ENCODE measurements around the gene NOL3.
"Not testable (repeated sequence)": the region's sequence is repeated elsewhere in the genome, so short reads cannot be mapped to it uniquely, and the experiment has no call there.

The NOL3 gene

DNA sequence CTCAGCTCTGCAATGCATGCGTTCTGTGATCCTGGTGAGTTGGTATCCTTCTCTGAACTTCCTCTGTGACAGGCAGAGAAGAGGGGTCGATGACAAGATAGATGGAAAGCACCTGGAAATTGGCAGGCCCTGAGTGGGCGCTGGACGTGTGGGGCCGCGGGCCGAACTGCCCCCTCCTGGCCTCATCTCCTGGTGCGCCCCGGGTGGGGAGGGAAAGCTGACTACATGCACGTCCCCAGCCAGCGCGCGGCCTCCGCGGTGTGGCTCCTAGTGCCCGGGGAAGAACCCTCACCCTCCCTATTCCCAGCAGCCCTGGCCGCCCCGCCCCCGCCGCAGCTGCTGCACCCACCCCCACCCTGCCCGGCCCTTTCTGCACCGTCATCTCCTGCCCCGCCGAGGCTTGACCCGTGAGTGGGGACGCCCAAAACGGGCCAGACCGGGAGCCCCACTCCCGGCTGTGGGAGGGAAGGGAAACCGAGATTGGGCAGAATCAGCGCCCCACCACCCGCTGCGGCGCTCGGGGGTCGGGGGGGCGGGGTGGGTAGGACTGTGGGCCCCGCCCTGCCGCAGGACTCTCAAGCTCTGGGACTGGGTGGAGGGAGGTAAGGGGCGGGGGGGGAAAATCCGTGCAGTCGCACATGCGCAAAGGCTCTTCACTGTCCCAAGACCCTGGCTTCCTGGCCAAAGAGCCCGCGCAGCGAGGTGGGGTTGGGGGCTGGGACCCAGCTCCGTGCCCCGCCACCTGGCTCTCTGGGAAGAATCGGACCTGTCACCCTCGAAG is at the start of gene NOL3:
TSS of gene NOL3 (plus strand) at position 371 of the 781 bp plus-strand sequence.
- Histone ChIP-seq H3K4me3 (IDR thresholded peaks at IDR 0.05; ENCODE audit: insufficient read depth, low read depth, low read length) (no peak within 1 kb of the TSS), H3K36me3 (ENCODE audit: insufficient read depth) (no peaks in the 10 kb centered on the region), H3K4me1 (ENCODE audit: low read depth, poor library complexity, severe bottlenecking) (peaks cover 81% of the 10 kb centered on the region), H3K27me3 (ENCODE audit: insufficient read depth, low read depth) (no peaks in the 10 kb centered on the region), H4K20me1 (ENCODE audit: insufficient read depth) (no peaks in the 10 kb centered on the region), H3K79me2 (ENCODE audit: insufficient read depth, low read depth) (no peaks in the 10 kb centered on the region), H3K9ac (peak within 1 kb of the TSS; percentile 67), H3K4me2 (peak within 1 kb of the TSS; percentile 91), H2AFZ (ENCODE audit: low read depth) (peak within 1 kb of the TSS; percentile 84), H3K27ac (peak within 1 kb of the TSS; percentile 78)
- TF ChIP-seq, protein P1, sequence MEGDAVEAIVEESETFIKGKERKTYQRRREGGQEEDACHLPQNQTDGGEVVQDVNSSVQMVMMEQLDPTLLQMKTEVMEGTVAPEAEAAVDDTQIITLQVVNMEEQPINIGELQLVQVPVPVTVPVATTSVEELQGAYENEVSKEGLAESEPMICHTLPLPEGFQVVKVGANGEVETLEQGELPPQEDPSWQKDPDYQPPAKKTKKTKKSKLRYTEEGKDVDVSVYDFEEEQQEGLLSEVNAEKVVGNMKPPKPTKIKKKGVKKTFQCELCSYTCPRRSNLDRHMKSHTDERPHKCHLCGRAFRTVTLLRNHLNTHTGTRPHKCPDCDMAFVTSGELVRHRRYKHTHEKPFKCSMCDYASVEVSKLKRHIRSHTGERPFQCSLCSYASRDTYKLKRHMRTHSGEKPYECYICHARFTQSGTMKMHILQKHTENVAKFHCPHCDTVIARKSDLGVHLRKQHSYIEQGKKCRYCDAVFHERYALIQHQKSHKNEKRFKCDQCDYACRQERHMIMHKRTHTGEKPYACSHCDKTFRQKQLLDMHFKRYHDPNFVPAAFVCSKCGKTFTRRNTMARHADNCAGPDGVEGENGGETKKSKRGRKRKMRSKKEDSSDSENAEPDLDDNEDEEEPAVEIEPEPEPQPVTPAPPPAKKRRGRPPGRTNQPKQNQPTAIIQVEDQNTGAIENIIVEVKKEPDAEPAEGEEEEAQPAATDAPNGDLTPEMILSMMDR (conservative IDR thresholded peaks at IDR 0.05; ENCODE audit: low read depth, low read length): no peak

GRCh38 chr16:67122799-67123198 is 47.5 kb upstream of the NOL3 start:
- not testable (repeated sequence) for H3K4me3 ChIP-seq (IDR thresholded peaks at IDR 0.05; ENCODE audit: insufficient read depth, low read depth, low read length); H2AFZ ChIP-seq (ENCODE audit: low read depth); H3K9ac ChIP-seq; H3K36me3 ChIP-seq (ENCODE audit: insufficient read depth); H3K4me2 ChIP-seq; H3K27me3 ChIP-seq (ENCODE audit: insufficient read depth, low read depth); H3K79me2 ChIP-seq (ENCODE audit: insufficient read depth, low read depth); H4K20me1 ChIP-seq (ENCODE audit: insufficient read depth); H3K27ac ChIP-seq
- H3K4me1 ChIP-seq (ENCODE audit: low read depth, poor library complexity, severe bottlenecking): peaks cover 11% of the 10 kb centered on the region

- Histone ChIP-seq H3K36me3 (ENCODE audit: insufficient read depth) (no peaks in the 10 kb centered on the region; the same call in 1 of the 2 replicates), H3K27ac (no peak overlapping the region), H3K4me1 (ENCODE audit: low read depth, poor library complexity, severe bottlenecking) (no peaks in the 10 kb centered on the region), H3K4me3 (IDR thresholded peaks at IDR 0.05; ENCODE audit: insufficient read depth, low read depth, low read length) (no peak overlapping the region), H3K27me3 (ENCODE audit: insufficient read depth, low read depth) (no peaks in the 10 kb centered on the region), H2AFZ (ENCODE audit: low read depth) (no peak overlapping the region), H3K79me2 (ENCODE audit: insufficient read depth, low read depth) (no peaks in the 10 kb centered on the region; the same call in 1 of the 2 replicates), H3K4me2 (no peak overlapping the region), H3K9ac (no peak overlapping the region), H4K20me1 (ENCODE audit: insufficient read depth) (no peaks in the 10 kb centered on the region)
- TF ChIP-seq, protein P1 (conservative IDR thresholded peaks at IDR 0.05; ENCODE audit: low read depth, low read length): no peak
Measured at GRCh38 chr16:67128417-67128816, 41.9 kb upstream of the NOL3 start.

GRCh38 chr16:67128887-67129286 is 41.5 kb upstream of the NOL3 start:
- no peak overlapping the region for H3K27ac ChIP-seq
- H2AFZ ChIP-seq (ENCODE audit: low read depth): no peak overlapping the region
- no peaks in the 10 kb centered on the region for H3K27me3 ChIP-seq (ENCODE audit: insufficient read depth, low read depth)
- no peak overlapping the region for H3K9ac ChIP-seq
- H3K36me3 ChIP-seq (ENCODE audit: insufficient read depth): no peaks in the 10 kb centered on the region; the same call in 1 of the 2 replicates
- H3K4me1 ChIP-seq (ENCODE audit: low read depth, poor library complexity, severe bottlenecking): no peaks in the 10 kb centered on the region
- no peak overlapping the region for H3K4me3 ChIP-seq (IDR thresholded peaks at IDR 0.05; ENCODE audit: insufficient read depth, low read depth, low read length)
- H3K79me2 ChIP-seq (ENCODE audit: insufficient read depth, low read depth): no peaks in the 10 kb centered on the region; the same call in 1 of the 2 replicates
- no peaks in the 10 kb centered on the region for H4K20me1 ChIP-seq (ENCODE audit: insufficient read depth)
- TF ChIP-seq, protein P1 (conservative IDR thresholded peaks at IDR 0.05; ENCODE audit: low read depth, low read length): no peak
- H3K4me2 ChIP-seq: no peak overlapping the region

GRCh38 chr16:67129422-67129821 is 40.9 kb upstream of the NOL3 start:
- TF ChIP-seq, protein P1 (conservative IDR thresholded peaks at IDR 0.05; ENCODE audit: low read depth, low read length): no peak
- no peaks in the 10 kb centered on the region for H3K27me3 ChIP-seq (ENCODE audit: insufficient read depth, low read depth)
- no peak overlapping the region for H3K4me3 ChIP-seq (IDR thresholded peaks at IDR 0.05; ENCODE audit: insufficient read depth, low read depth, low read length)
- H3K4me1 ChIP-seq (ENCODE audit: low read depth, poor library complexity, severe bottlenecking): no peaks in the 10 kb centered on the region
- H3K4me2 ChIP-seq: no peak overlapping the region
- H3K9ac ChIP-seq: no peak overlapping the region
- no peaks in the 10 kb centered on the region; the same call in 1 of the 2 replicates for H3K36me3 ChIP-seq (ENCODE audit: insufficient read depth)
- H3K79me2 ChIP-seq (ENCODE audit: insufficient read depth, low read depth): no peaks in the 10 kb centered on the region
- no peak overlapping the region for H3K27ac ChIP-seq
- no peak overlapping the region for H2AFZ ChIP-seq (ENCODE audit: low read depth)
- H4K20me1 ChIP-seq (ENCODE audit: insufficient read depth): no peaks in the 10 kb centered on the region
